ENCODE measurements around the gene ACAD9.

GRCh38 chr3:128878011-128878457 lies 1.4 kb upstream of the ACAD9 start:
- no peak for TF ChIP-seq CTCF (IDR thresholded peaks at IDR 0.05)
- no peak for TF ChIP-seq POLR2A (IDR thresholded peaks at IDR 0.05)
